H1 (cell line): ENCODE measurements around the gene FHOD1. TPM values are rescaled to one million over a fixed set of nuclear protein-coding genes. Genes with fewer than 3 reads are reported as not detected.

ENCODE experiments used
- CBX5 ChIP-seq: fragments of 300-800, 300-1000 bp; sonication (generic); IDR thresholded peaks from 2 replicates; pipeline ENCODE4 v1.7.1; 2016; ENCODE audit warnings: antibody characterized with exemption, low read length, low read depth
- EGR1 ChIP-seq: IDR thresholded peaks from 2 replicates; pipeline ENCODE4 v1.6.1; 2011; ENCODE audit warnings: low read depth, low read length, borderline replicate concordance
- TAF7 ChIP-seq: optimal IDR thresholded peaks from 2 replicates; pipeline ENCODE3; 2011; ENCODE audit warnings: low read depth, mild to moderate bottlenecking, inconsistent platforms, low read length, moderate library complexity, borderline replicate concordance
- TCF12 ChIP-seq: IDR thresholded peaks from 2 replicates; pipeline ENCODE4 v1.6.1; 2011; ENCODE audit warnings: low read depth, mild to moderate bottlenecking, low read length
- TEAD4 ChIP-seq: IDR thresholded peaks from 2 replicates; pipeline ENCODE4 v1.6.1; 2012; ENCODE audit warnings: low read depth, low read length, inconsistent platforms, mixed read lengths
- ZNF274 ChIP-seq: IDR thresholded peaks from 2 replicates; pipeline ENCODE4 v1.7.0; 2012; ENCODE audit warnings: low read length, borderline replicate concordance; ENCODE audit errors: extremely low read depth
- polyA plus RNA-seq, 7 experiments: library from polyadenylated mRNA; depleted of rRNA in 3 of 7; stranded (reverse) in 5 of 7; unstranded in 2 of 7; fragments of >200 nt in 5 of 7; fragments of 200-250 nt in 2 of 7; gene quantifications; 1 replicate in 5 of 7; 2 replicates in 1 of 7; 4 replicates in 1 of 7; pipeline versions ENCODE4 v1.2.1 to v1.2.3, GENCODE V29; 2011 to 2013; ENCODE audit warnings: missing spikeins in 2 of 7, mixed read lengths in 2 of 7
- total RNA-seq: library from RNA; stranded (reverse); fragmentation: NEBNext Ultra II Directional; extraction: Animal tissue kit (Norgen Biotek cat#: 25700); gene quantifications from 2 replicates; pipeline ENCODE4 v1.2.1, GENCODE V29; 2021
- TF ChIP-seq, protein P1 (sequence below): fragments of 300-600 bp; sonication (generic); IDR thresholded peaks from 2 replicates; pipeline ENCODE4 v1.7.1; 2012; ENCODE audit warnings: low read length, moderate library complexity, mild to moderate bottlenecking, inconsistent platforms; ENCODE audit not compliant: insufficient replicate concordance
- TF ChIP-seq, protein P2 (sequence below), 3 experiments: IDR thresholded peaks; 1 replicate in 2 of 3; 2 replicates in 1 of 3; pipeline versions ENCODE4 v1.5.1 to v1.6.1; 2011; ENCODE audit warnings: low read length in 3 of 3, mild to moderate bottlenecking in 3 of 3, inconsistent platforms in 2 of 3, low read depth in 1 of 3, moderate library complexity in 1 of 3; ENCODE audit not compliant: insufficient read depth in 1 of 3; ENCODE audit errors: control extremely low read depth in 1 of 3

FHOD1 gene
- total and polyA plus RNA-seq, 2 of the 8 experiments (the other 6 are each of a cell fraction or from before 2014, with no cell fraction given): 31.3 to 60.7 TPM

DNA sequence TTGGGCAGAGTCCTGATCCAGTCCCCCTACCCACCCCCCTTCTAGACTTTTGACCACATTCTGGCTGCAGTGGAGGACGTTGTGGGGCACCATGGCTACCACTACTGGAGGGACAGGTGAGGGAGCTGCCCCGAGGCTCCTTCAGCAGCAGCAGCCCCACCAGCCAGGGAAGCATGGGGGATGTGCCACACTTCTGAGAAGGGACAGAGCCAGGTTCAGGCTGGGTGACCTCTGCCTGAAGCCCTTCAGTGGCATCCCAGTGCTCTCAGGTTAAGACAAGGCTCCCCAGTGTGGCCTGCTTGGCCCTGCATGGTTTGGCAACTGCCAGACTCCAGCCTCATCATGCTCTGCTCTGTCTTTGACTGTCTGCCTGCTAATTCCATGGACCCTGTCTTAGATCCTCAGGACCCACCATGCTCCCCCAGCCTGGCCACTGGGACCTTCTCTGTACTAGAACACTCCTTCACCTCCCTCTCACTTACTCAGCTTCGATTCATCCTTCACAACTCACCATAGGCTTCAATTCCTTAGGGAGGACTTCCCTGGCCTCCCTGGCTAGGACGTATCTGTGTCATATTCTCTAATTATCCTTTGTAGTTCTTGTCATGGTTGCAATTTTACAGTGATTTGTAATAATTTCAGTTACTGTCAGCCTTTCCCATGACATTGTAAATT is 10.3 kb upstream of the FHOD1 start (continued):
- TF ChIP-seq, protein P1, sequence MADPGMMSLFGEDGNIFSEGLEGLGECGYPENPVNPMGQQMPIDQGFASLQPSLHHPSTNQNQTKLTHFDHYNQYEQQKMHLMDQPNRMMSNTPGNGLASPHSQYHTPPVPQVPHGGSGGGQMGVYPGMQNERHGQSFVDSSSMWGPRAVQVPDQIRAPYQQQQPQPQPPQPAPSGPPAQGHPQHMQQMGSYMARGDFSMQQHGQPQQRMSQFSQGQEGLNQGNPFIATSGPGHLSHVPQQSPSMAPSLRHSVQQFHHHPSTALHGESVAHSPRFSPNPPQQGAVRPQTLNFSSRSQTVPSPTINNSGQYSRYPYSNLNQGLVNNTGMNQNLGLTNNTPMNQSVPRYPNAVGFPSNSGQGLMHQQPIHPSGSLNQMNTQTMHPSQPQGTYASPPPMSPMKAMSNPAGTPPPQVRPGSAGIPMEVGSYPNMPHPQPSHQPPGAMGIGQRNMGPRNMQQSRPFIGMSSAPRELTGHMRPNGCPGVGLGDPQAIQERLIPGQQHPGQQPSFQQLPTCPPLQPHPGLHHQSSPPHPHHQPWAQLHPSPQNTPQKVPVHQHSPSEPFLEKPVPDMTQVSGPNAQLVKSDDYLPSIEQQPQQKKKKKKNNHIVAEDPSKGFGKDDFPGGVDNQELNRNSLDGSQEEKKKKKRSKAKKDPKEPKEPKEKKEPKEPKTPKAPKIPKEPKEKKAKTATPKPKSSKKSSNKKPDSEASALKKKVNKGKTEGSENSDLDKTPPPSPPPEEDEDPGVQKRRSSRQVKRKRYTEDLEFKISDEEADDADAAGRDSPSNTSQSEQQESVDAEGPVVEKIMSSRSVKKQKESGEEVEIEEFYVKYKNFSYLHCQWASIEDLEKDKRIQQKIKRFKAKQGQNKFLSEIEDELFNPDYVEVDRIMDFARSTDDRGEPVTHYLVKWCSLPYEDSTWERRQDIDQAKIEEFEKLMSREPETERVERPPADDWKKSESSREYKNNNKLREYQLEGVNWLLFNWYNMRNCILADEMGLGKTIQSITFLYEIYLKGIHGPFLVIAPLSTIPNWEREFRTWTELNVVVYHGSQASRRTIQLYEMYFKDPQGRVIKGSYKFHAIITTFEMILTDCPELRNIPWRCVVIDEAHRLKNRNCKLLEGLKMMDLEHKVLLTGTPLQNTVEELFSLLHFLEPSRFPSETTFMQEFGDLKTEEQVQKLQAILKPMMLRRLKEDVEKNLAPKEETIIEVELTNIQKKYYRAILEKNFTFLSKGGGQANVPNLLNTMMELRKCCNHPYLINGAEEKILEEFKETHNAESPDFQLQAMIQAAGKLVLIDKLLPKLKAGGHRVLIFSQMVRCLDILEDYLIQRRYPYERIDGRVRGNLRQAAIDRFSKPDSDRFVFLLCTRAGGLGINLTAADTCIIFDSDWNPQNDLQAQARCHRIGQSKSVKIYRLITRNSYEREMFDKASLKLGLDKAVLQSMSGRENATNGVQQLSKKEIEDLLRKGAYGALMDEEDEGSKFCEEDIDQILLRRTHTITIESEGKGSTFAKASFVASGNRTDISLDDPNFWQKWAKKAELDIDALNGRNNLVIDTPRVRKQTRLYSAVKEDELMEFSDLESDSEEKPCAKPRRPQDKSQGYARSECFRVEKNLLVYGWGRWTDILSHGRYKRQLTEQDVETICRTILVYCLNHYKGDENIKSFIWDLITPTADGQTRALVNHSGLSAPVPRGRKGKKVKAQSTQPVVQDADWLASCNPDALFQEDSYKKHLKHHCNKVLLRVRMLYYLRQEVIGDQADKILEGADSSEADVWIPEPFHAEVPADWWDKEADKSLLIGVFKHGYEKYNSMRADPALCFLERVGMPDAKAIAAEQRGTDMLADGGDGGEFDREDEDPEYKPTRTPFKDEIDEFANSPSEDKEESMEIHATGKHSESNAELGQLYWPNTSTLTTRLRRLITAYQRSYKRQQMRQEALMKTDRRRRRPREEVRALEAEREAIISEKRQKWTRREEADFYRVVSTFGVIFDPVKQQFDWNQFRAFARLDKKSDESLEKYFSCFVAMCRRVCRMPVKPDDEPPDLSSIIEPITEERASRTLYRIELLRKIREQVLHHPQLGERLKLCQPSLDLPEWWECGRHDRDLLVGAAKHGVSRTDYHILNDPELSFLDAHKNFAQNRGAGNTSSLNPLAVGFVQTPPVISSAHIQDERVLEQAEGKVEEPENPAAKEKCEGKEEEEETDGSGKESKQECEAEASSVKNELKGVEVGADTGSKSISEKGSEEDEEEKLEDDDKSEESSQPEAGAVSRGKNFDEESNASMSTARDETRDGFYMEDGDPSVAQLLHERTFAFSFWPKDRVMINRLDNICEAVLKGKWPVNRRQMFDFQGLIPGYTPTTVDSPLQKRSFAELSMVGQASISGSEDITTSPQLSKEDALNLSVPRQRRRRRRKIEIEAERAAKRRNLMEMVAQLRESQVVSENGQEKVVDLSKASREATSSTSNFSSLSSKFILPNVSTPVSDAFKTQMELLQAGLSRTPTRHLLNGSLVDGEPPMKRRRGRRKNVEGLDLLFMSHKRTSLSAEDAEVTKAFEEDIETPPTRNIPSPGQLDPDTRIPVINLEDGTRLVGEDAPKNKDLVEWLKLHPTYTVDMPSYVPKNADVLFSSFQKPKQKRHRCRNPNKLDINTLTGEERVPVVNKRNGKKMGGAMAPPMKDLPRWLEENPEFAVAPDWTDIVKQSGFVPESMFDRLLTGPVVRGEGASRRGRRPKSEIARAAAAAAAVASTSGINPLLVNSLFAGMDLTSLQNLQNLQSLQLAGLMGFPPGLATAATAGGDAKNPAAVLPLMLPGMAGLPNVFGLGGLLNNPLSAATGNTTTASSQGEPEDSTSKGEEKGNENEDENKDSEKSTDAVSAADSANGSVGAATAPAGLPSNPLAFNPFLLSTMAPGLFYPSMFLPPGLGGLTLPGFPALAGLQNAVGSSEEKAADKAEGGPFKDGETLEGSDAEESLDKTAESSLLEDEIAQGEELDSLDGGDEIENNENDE: no peak
- TF ChIP-seq, protein P2, sequence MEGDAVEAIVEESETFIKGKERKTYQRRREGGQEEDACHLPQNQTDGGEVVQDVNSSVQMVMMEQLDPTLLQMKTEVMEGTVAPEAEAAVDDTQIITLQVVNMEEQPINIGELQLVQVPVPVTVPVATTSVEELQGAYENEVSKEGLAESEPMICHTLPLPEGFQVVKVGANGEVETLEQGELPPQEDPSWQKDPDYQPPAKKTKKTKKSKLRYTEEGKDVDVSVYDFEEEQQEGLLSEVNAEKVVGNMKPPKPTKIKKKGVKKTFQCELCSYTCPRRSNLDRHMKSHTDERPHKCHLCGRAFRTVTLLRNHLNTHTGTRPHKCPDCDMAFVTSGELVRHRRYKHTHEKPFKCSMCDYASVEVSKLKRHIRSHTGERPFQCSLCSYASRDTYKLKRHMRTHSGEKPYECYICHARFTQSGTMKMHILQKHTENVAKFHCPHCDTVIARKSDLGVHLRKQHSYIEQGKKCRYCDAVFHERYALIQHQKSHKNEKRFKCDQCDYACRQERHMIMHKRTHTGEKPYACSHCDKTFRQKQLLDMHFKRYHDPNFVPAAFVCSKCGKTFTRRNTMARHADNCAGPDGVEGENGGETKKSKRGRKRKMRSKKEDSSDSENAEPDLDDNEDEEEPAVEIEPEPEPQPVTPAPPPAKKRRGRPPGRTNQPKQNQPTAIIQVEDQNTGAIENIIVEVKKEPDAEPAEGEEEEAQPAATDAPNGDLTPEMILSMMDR (IDR thresholded peaks at IDR 0.05; ENCODE audit: control extremely low read depth in 1 of 3, insufficient read depth in 1 of 3, low read depth in 1 of 3, low read length in 3 of 3): no peak
- no peak for TF ChIP-seq CBX5
- no peak for TF ChIP-seq TEAD4
- no peak for TF ChIP-seq TCF12
- no peak for TF ChIP-seq ZNF274
- TF ChIP-seq EGR1: no peak
- TF ChIP-seq TAF7: no peak
